ENCODE data around the gene PLPP1. TPM values are rescaled to one million over a fixed set of nuclear protein-coding genes. Genes with fewer than 3 reads are reported as not detected.

PLPP1 gene
- total RNA-seq, 1 donor from 2014 or later: 48.1 TPM

- ATAC-seq: no peak
- no peak for TF ChIP-seq CTCF (IDR thresholded peaks at IDR 0.05)
- Histone ChIP-seq H3K4me1 (no peaks in the 10 kb centered on the region), H3K27ac (no peak overlapping the region), H3K36me3 (peaks cover 3% of the 10 kb centered on the region), H3K9me3 (no peaks in the 10 kb centered on the region), H3K4me3 (no peak overlapping the region), H3K27me3 (ENCODE audit: low read depth) (no peaks in the 10 kb centered on the region)
- intact Hi-C loops (cut with DNase I): no loop called here
- DNase-seq: no peak
These were observed 50.2 kb downstream of the PLPP1 start for GRCh38 chr5:55484531-55484930.

- no peak overlapping the region for H3K27ac ChIP-seq
- no peak for TF ChIP-seq CTCF (IDR thresholded peaks at IDR 0.05)
- peaks cover 3% of the 10 kb centered on the region for H3K36me3 ChIP-seq
- H3K4me1 ChIP-seq: no peaks in the 10 kb centered on the region
- no peak overlapping the region for H3K4me3 ChIP-seq
- no peaks in the 10 kb centered on the region for H3K27me3 ChIP-seq (ENCODE audit: low read depth)
- H3K9me3 ChIP-seq: no peaks in the 10 kb centered on the region
- DNase-seq (no peak), ATAC-seq (no peak)
- intact Hi-C loops (cut with DNase I): no loop called here
These were observed 50.9 kb downstream of the PLPP1 start for GRCh38 chr5:55483885-55484284.

GRCh38 chr5:55481293-55481855, 53.4 kb downstream of the PLPP1 start:
- Histone ChIP-seq H3K27ac (no peak overlapping the region), H3K4me3 (no peak overlapping the region), H3K27me3 (ENCODE audit: low read depth) (no peaks in the 10 kb centered on the region), H3K4me1 (no peaks in the 10 kb centered on the region), H3K36me3 (no peaks in the 10 kb centered on the region), H3K9me3 (no peaks in the 10 kb centered on the region)
- intact Hi-C loops (cut with DNase I): no loop called here
- TF ChIP-seq CTCF (IDR thresholded peaks at IDR 0.05): no peak
- ATAC-seq: no peak
- no peak for DNase-seq

- Histone ChIP-seq H3K27ac (no peak overlapping the region), H3K4me3 (no peak overlapping the region), H3K36me3 (no peaks in the 10 kb centered on the region), H3K4me1 (no peaks in the 10 kb centered on the region), H3K9me3 (no peaks in the 10 kb centered on the region), H3K27me3 (ENCODE audit: low read depth) (no peaks in the 10 kb centered on the region)
- intact Hi-C loops (cut with DNase I): no loop called here
- ATAC-seq (no peak), DNase-seq (no peak)
- TF ChIP-seq CTCF (IDR thresholded peaks at IDR 0.05): no peak
These were observed 54.0 kb downstream of the PLPP1 start for GRCh38 chr5:55480781-55481180.

- intact Hi-C loops (cut with DNase I): no loop called here
- H3K36me3 ChIP-seq: no peaks in the 10 kb centered on the region
- no peak for DNase-seq
- no peak for ATAC-seq
- H3K9me3 ChIP-seq: no peaks in the 10 kb centered on the region
- H3K27ac ChIP-seq: no peak overlapping the region
- no peak overlapping the region for H3K4me3 ChIP-seq
- H3K4me1 ChIP-seq: peaks cover 4% of the 10 kb centered on the region
- no peaks in the 10 kb centered on the region for H3K27me3 ChIP-seq (ENCODE audit: low read depth)
- no peak for TF ChIP-seq CTCF (IDR thresholded peaks at IDR 0.05)
These were observed 62.1 kb downstream of the PLPP1 start for GRCh38 chr5:55472642-55473041.

GRCh38 chr5:55471468-55471867, 63.3 kb downstream of the PLPP1 start:
- H3K27ac ChIP-seq: no peak overlapping the region
- no peaks in the 10 kb centered on the region for H3K27me3 ChIP-seq (ENCODE audit: low read depth)
- H3K4me3 ChIP-seq: no peak overlapping the region
- DNase-seq (no peak), ATAC-seq (no peak)
- intact Hi-C loops (cut with DNase I): no loop called here
- TF ChIP-seq CTCF (IDR thresholded peaks at IDR 0.05): no peak
- H3K9me3 ChIP-seq: no peaks in the 10 kb centered on the region
- H3K36me3 ChIP-seq: no peaks in the 10 kb centered on the region
- peaks cover 10% of the 10 kb centered on the region for H3K4me1 ChIP-seq

All from lower lobe of right lung (tissue), 2 donors.